Measurements from ENCODE around the gene MED7.

DNA sequence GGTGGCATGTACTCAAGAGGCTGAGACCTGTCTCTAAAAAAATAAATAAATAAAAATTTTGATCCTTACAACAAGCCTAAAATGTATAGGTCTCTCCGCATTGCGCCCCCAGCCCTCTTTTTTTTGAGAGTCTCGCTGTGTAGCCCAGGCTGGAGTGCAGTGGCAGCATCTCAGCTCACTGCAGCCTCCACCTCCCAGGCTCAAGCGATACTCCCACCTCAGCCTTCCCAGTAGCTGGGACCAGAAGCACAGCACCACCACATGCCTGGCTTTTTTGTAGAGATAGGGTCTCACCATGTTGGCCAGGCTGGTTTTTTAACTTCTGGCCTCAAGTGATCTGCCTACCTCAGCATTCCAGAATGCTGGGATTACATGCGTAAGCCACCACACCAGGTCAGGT, 25.6 kb upstream of the MED7 start:
- TF ChIP-seq, protein P1, sequence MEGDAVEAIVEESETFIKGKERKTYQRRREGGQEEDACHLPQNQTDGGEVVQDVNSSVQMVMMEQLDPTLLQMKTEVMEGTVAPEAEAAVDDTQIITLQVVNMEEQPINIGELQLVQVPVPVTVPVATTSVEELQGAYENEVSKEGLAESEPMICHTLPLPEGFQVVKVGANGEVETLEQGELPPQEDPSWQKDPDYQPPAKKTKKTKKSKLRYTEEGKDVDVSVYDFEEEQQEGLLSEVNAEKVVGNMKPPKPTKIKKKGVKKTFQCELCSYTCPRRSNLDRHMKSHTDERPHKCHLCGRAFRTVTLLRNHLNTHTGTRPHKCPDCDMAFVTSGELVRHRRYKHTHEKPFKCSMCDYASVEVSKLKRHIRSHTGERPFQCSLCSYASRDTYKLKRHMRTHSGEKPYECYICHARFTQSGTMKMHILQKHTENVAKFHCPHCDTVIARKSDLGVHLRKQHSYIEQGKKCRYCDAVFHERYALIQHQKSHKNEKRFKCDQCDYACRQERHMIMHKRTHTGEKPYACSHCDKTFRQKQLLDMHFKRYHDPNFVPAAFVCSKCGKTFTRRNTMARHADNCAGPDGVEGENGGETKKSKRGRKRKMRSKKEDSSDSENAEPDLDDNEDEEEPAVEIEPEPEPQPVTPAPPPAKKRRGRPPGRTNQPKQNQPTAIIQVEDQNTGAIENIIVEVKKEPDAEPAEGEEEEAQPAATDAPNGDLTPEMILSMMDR (IDR thresholded peaks at IDR 0.05) = no peak
- TF ChIP-seq POLR2A (IDR thresholded peaks at IDR 0.05) = no peak

All from adrenal gland (tissue), 5 donors.